ENCODE results near the gene MAML3. TPM values are rescaled to one million over a fixed set of nuclear protein-coding genes. Genes with fewer than 3 reads are reported as not detected.

The MAML3 gene
- polyA plus RNA-seq, 1 donor (not counting 4 experiments of a cell fraction or from before 2014, with no cell fraction given) = 0.68 TPM

GRCh38 chr4:140053185-140053584, 100.8 kb downstream of the MAML3 start:
- TF ChIP-seq EZH2 (IDR thresholded peaks at IDR 0.05; ENCODE audit: low read length) (no peak), CTCF (optimal IDR thresholded peaks at IDR 0.05 in 1 of 3, IDR thresholded peaks at IDR 0.05 in 1 of 3, conservative IDR thresholded peaks at IDR 0.05 in 1 of 3; ENCODE audit: extremely low read depth in 1 of 3, insufficient read depth in 2 of 3, low read length in 3 of 3) (no peak)
- H3K4me1 ChIP-seq (ENCODE audit: control insufficient read depth, extremely low read depth, insufficient read depth, low read length) = peaks cover 11% of the 10 kb centered on the region
- H3K36me3 ChIP-seq (ENCODE audit: control insufficient read depth in 2 of 2, extremely low read depth in 1 of 2, insufficient read depth in 2 of 2, low read length in 2 of 2) = no peaks in the 10 kb centered on the region
- DNase-seq (ENCODE audit: low read depth, low spot score) (no peak), FAIRE-seq (no peak)
- H3K9me1 ChIP-seq (ENCODE audit: control insufficient read depth, extremely low read depth, insufficient read depth, low read length) = no peaks in the 10 kb centered on the region
- no peaks in the 10 kb centered on the region for H3K27me3 ChIP-seq (ENCODE audit: control insufficient read depth, extremely low read depth, insufficient read depth, low read length)
- no peaks in the 10 kb centered on the region for H3K9me3 ChIP-seq (ENCODE audit: control insufficient read depth, low read depth, low read length)
- H3K27ac ChIP-seq (ENCODE audit: control insufficient read depth, insufficient read depth, low read length) = no peak overlapping the region
- no peaks in the 10 kb centered on the region for H3K79me2 ChIP-seq (ENCODE audit: control insufficient read depth, insufficient read depth, low read length)
- H3K4me3 ChIP-seq (ENCODE audit: control insufficient read depth in 2 of 3, extremely low read depth in 1 of 3, insufficient read depth in 2 of 3, low read depth in 1 of 3, low read length in 3 of 3) = no peak overlapping the region
- no peaks in the 10 kb centered on the region for H4K20me1 ChIP-seq (ENCODE audit: control insufficient read depth, extremely low read depth, insufficient read depth, low read length)
- H2AFZ ChIP-seq (ENCODE audit: control insufficient read depth, low read length) = no peak overlapping the region
- no peak overlapping the region for H3K9ac ChIP-seq (ENCODE audit: control insufficient read depth, extremely low read depth, insufficient read depth, low read length)
- dilution Hi-C loops (cut with MboI; ENCODE audit: extremely low pct_ligation_motif_present, low sequenced_read_pairs) = no loop called here
- no peak overlapping the region for H3K4me2 ChIP-seq (ENCODE audit: control insufficient read depth, extremely low read depth, insufficient read depth, low read depth, low read length)

GRCh38 chr4:140052050-140052449, 101.9 kb downstream of the MAML3 start:
- Histone ChIP-seq H3K4me1 (ENCODE audit: control insufficient read depth, extremely low read depth, insufficient read depth, low read length) (peaks cover 15% of the 10 kb centered on the region), H3K4me3 (ENCODE audit: control insufficient read depth in 2 of 3, extremely low read depth in 1 of 3, insufficient read depth in 2 of 3, low read depth in 1 of 3, low read length in 3 of 3) (no peak overlapping the region), H3K27me3 (ENCODE audit: control insufficient read depth, extremely low read depth, insufficient read depth, low read length) (no peaks in the 10 kb centered on the region), H3K9ac (ENCODE audit: control insufficient read depth, extremely low read depth, insufficient read depth, low read length) (no peak overlapping the region), H3K4me2 (ENCODE audit: control insufficient read depth, extremely low read depth, insufficient read depth, low read depth, low read length) (no peak overlapping the region), H2AFZ (ENCODE audit: control insufficient read depth, low read length) (no peak overlapping the region), H3K9me1 (ENCODE audit: control insufficient read depth, extremely low read depth, insufficient read depth, low read length) (no peaks in the 10 kb centered on the region), H4K20me1 (ENCODE audit: control insufficient read depth, extremely low read depth, insufficient read depth, low read length) (no peaks in the 10 kb centered on the region), H3K36me3 (ENCODE audit: control insufficient read depth in 2 of 2, extremely low read depth in 1 of 2, insufficient read depth in 2 of 2, low read length in 2 of 2) (no peaks in the 10 kb centered on the region), H3K79me2 (ENCODE audit: control insufficient read depth, insufficient read depth, low read length) (no peaks in the 10 kb centered on the region), H3K9me3 (ENCODE audit: control insufficient read depth, low read depth, low read length) (no peaks in the 10 kb centered on the region), H3K27ac (ENCODE audit: control insufficient read depth, insufficient read depth, low read length) (no peak overlapping the region)
- dilution Hi-C loops (cut with MboI; ENCODE audit: extremely low pct_ligation_motif_present, low sequenced_read_pairs) = no loop called here
- no peak for DNase-seq (ENCODE audit: low read depth, low spot score)
- peak; percentile 69 for FAIRE-seq
- TF ChIP-seq EZH2 (IDR thresholded peaks at IDR 0.05; ENCODE audit: low read length) = no peak
- TF ChIP-seq CTCF (optimal IDR thresholded peaks at IDR 0.05 in 1 of 3, IDR thresholded peaks at IDR 0.05 in 1 of 3, conservative IDR thresholded peaks at IDR 0.05 in 1 of 3; ENCODE audit: extremely low read depth in 1 of 3, insufficient read depth in 2 of 3, low read length in 3 of 3) = peak; percentile 47 to 71 (median 68)
